Measurements from ENCODE around the gene STIP1. TPM values are rescaled to one million over a fixed set of nuclear protein-coding genes. Genes with fewer than 3 reads are reported as not detected.

The STIP1 gene
- total and polyA plus RNA-seq, 9 of the 15 experiments (the other 6 are each of a cell fraction or from before 2014, with no cell fraction given), result 58.1 to 465 (median 346) TPM

DNA sequence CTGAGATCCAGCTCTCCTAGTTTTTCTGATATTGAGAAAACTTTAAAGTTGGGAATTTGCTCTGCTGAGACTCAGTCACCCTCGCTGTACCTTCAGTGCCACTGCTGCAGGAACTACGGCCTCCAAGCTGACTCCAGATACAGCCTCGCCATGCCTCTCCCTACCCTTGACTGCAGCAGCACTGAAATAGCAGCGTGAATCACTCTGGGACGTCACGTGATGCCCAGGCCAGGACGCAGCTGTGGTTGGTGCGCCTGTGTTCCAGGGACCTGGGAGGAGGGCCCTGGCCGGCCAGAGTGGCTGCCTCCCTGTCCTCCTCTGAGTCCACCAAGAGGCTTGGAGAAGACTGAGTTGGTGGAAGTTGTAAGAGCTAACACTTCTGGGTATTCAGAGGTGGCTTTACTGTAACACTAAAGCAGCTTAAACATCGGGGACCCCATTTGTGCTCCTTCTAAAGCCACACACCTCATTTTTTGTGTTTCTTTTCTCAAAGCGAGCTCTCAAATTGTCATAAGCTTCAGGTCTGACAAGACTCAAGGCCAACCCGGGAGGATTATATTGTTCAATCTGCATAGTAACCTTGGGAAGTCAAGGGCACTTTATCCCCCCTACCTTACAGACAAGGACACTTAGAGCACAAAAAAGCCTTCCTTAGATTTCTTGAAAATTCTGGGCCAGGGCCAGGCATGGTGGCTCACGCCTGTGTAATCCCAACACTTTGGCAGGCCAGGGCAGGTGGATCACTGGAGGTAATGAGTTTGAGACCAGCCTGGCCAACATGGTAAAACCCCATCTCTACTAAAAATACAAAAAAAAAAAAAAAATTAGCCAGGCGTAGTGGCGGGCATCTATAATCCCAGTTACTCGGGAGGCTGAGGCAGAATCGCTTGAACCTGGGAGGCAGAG is 4.2 kb upstream of the STIP1 start (continued):
- TF ChIP-seq, protein P1, sequence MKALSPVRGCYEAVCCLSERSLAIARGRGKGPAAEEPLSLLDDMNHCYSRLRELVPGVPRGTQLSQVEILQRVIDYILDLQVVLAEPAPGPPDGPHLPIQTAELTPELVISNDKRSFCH (CRISPR knock-in tag; IDR thresholded peaks at IDR 0.05), result no peak
- TF ChIP-seq, protein P1 (tag; IDR thresholded peaks at IDR 0.05), result 0 out of 2 replicates have a peak, but pooled peaks have one; percentile 33
- no peak for TF ChIP-seq TEAD2 (tag; IDR thresholded peaks at IDR 0.05)
- TF ChIP-seq KLF13 (tag; IDR thresholded peaks at IDR 0.05; ENCODE audit: borderline replicate concordance, low read depth), result no peak
- 0 out of 2 replicates have a peak, but pooled peaks have one; percentile 57 for TF ChIP-seq SMAD4 (CRISPR knock-in tag; conservative IDR thresholded peaks at IDR 0.05)
- no peak for TF ChIP-seq RAD21 (CRISPR knock-in tag; conservative IDR thresholded peaks at IDR 0.05 in 1 of 2, IDR thresholded peaks at IDR 0.05 in 1 of 2)
- TF ChIP-seq KAT8 (IDR thresholded peaks at IDR 0.05; ENCODE audit: low read depth), result no peak
- no peak for TF ChIP-seq TRIM24 (IDR thresholded peaks at IDR 0.05)
- TF ChIP-seq ARID3B (CRISPR knock-in tag; IDR thresholded peaks at IDR 0.05; ENCODE audit: borderline replicate concordance), result no peak
- TF ChIP-seq, protein P2, sequence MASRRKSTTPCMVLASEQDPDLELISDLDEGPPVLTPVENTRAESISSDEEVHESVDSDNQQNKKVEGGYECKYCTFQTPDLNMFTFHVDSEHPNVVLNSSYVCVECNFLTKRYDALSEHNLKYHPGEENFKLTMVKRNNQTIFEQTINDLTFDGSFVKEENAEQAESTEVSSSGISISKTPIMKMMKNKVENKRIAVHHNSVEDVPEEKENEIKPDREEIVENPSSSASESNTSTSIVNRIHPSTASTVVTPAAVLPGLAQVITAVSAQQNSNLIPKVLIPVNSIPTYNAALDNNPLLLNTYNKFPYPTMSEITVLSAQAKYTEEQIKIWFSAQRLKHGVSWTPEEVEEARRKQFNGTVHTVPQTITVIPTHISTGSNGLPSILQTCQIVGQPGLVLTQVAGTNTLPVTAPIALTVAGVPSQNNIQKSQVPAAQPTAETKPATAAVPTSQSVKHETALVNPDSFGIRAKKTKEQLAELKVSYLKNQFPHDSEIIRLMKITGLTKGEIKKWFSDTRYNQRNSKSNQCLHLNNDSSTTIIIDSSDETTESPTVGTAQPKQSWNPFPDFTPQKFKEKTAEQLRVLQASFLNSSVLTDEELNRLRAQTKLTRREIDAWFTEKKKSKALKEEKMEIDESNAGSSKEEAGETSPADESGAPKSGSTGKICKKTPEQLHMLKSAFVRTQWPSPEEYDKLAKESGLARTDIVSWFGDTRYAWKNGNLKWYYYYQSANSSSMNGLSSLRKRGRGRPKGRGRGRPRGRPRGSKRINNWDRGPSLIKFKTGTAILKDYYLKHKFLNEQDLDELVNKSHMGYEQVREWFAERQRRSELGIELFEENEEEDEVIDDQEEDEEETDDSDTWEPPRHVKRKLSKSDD (conservative IDR thresholded peaks at IDR 0.05; ENCODE audit: low read length), result no peak
- no peak for TF ChIP-seq FOXJ2 (tag; IDR thresholded peaks at IDR 0.05)
- TF ChIP-seq CC2D1A (IDR thresholded peaks at IDR 0.05), result peak; percentile 98
- no peak for TF ChIP-seq MAFK (IDR thresholded peaks at IDR 0.05; ENCODE audit: low read length)
- TF ChIP-seq CHCHD3 (CRISPR knock-in tag; IDR thresholded peaks at IDR 0.05), result no peak
- TF ChIP-seq HBP1 (CRISPR knock-in tag; IDR thresholded peaks at IDR 0.05), result no peak
- TF ChIP-seq TEAD4 (IDR thresholded peaks at IDR 0.05; ENCODE audit: low read length), result peak; percentile 39; the same call in 1 of the 2 replicates
- TF ChIP-seq TEAD4 (CRISPR knock-in tag; IDR thresholded peaks at IDR 0.05; ENCODE audit: borderline replicate concordance), result no peak
- TF ChIP-seq, protein P3, sequence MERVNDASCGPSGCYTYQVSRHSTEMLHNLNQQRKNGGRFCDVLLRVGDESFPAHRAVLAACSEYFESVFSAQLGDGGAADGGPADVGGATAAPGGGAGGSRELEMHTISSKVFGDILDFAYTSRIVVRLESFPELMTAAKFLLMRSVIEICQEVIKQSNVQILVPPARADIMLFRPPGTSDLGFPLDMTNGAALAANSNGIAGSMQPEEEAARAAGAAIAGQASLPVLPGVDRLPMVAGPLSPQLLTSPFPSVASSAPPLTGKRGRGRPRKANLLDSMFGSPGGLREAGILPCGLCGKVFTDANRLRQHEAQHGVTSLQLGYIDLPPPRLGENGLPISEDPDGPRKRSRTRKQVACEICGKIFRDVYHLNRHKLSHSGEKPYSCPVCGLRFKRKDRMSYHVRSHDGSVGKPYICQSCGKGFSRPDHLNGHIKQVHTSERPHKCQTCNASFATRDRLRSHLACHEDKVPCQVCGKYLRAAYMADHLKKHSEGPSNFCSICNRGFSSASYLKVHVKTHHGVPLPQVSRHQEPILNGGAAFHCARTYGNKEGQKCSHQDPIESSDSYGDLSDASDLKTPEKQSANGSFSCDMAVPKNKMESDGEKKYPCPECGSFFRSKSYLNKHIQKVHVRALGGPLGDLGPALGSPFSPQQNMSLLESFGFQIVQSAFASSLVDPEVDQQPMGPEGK (CRISPR knock-in tag; IDR thresholded peaks at IDR 0.05; ENCODE audit: borderline replicate concordance), result no peak
- no peak for TF ChIP-seq RBM39 (optimal IDR thresholded peaks at IDR 0.05; ENCODE audit: low read depth, low read length)
